RKO (cell line): ENCODE measurements around the gene F12.
"Not testable (repeated sequence)": the region's sequence is repeated elsewhere in the genome, so short reads cannot be mapped to it uniquely, and the experiment has no call there.

Experiments
- DNase-seq: peaks from one replicate; pipeline ENCODE4 v3.0.0-alpha.2; 2016; ENCODE audit warnings: low spot score

F12 gene

DNA sequence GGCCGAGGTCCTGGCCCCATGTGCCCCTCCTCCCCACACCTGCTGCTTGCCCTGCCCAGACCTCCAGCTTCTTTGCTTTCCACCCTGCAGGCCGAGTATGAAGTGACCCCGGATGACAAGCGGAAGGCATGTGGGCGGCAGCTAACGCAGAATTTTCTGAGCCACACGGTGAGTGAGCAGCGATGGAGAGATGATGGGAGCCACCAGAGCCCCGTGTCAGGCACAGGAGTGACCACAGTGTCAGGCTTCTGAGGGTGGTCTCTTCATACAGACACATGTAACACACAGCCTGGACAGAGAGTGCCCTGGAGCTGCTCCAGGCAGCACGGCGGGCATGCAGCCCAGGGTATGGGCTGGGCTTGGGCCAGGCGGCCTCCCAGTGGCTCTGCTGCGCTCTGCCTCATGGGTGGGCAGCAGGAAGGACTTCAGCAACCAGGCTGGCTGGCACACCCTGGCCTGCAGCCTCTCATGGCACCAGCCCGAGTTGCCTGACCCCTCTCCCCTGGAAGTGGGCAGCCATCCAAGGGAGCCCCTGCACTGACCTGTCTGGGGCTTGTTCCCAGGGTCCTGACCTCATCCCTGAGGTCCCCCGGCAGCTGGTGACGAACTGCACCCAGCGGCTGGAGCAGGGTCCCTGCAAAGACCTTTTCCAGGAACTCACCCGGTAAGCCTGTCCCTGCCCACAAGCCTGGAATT, 22.9 kb upstream of the F12 start:
- no peak for DNase-seq

DNA sequence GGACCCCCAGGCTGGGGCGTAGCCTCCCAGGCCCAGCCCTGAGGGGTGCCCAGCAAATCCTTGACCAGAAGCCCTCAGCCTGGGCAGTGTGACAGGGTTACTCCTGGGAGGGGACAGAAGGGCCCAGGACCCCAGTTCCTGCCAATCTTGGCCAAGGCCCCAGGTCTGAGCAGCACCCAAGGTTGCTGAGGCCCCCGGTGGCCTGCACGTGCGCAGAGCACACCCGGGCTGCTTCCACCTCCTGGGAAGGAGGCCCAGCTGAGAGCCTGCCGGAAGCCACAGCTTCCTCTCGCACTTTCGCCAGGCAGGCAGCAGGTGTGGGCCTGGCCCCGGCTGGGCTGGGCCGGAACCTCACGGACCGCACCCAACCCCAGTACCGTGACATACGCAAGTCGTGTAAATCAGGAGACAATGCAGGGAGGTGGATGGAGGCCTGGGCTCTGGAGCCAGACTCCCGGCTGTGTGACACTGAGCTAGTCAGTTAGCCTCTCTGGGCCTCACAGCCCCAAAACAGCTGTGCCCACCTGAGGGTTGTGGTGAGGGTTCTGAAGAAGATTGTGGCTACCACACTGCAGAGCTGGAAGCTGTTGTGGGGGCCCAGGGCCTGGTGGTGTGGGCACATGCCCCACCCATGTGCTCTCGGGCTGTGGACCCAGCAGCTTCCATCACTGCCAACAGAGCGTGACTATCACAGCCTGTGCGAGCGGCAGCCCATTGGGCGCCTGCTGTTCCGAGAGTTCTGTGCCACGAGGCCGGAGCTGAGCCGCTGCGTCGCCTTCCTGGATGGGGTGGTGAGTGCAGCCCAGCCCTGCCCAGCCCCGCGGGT, 22.2 kb upstream of the F12 start:
- no peak for DNase-seq

DNA sequence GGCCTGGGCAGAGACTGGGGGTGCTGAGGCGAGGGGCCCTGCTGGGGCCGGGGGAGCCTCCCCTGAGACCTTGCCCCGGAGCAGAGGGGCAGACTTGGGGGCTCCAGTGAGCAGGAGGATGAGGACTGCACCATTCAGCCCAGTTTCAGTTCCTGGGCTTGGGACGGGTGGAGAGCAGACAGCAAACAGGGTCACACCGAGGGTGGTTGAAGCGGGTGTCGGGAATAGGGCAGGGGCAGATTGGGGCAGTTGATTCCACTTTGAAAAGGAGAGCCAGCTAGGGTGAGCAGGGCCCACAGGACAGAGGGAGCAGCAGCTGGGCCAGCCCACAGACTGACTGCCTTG, 21.6 kb upstream of the F12 start:
- no peak for DNase-seq

DNA sequence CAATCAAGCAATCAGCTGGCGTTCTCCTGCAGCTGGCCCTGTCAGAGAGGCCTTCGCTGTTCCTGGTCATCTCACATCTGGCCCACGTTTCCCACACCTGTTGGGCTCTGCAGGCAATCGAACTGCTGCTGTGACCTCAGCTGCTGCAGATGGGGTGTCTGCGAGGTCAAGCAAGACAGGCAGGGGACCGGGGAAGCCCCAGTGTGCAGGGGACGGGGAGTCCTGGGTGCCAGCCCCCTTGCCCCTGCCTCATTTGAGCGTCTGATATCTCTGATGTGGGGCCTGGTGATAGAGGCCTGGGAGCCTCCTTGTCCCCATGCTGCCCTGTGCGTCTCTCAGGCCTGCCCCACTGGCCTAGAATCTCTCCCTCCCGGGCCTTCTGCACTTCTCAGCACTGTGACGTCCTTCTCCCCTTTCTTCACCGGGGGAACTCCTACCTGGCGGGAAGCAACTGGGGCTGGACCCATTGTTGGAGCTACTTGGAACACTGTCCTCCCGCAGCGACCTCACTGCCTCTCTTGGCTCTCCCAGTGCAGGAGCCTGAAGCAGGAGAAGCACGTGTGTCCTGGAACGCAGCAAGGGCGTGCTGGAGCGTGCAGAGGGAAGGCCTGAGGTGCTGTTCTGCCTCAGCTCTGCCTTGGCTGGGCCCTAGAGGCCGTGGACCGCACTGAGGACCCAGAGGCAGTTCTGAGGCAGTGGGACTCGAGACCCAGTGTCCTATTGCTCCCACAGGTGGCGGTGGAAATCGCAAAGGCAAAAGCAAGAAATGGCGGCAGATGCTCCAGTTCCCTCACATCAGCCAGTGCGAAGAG, 21.0 kb upstream of the F12 start:
- no peak for DNase-seq

DNA sequence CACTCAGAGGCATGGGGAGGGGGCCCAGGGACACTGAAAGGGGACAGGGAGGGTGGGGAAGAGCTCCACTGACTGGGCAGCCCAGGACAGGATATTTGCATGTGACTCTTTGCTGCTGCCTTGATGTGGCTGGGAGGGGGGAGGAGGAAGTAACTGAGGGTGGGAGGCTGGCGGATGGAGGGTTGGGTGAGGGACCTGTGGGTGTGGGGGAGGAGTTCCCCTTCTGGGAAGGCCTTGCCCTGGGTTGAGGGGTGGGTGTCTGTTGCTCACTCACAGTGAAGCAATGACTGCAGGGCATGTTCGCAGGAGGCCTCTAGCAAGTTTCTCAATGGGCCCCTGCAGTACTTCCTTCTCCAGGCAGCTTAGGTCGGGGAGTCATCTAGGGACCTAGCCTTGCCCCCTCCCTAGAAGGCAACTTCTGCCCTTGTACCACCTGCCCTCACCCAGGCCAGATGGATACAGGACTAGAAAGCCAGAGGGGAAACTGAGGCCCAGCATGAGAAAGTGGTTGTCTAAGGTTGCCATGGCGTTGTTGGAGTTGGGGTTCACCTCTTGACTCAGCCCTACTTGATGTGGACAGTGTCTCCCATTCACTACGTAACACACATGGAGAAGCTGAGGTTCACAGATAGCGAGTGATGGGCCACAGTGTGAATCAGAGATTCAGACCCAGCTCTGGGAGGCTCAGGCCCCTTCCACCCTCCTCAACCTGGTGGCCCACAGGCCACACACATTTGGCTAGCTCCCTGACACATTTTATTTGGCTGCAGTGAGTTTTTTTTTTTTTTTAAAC, 20.1 kb upstream of the F12 start:
- DNase-seq, result no peak

DNA sequence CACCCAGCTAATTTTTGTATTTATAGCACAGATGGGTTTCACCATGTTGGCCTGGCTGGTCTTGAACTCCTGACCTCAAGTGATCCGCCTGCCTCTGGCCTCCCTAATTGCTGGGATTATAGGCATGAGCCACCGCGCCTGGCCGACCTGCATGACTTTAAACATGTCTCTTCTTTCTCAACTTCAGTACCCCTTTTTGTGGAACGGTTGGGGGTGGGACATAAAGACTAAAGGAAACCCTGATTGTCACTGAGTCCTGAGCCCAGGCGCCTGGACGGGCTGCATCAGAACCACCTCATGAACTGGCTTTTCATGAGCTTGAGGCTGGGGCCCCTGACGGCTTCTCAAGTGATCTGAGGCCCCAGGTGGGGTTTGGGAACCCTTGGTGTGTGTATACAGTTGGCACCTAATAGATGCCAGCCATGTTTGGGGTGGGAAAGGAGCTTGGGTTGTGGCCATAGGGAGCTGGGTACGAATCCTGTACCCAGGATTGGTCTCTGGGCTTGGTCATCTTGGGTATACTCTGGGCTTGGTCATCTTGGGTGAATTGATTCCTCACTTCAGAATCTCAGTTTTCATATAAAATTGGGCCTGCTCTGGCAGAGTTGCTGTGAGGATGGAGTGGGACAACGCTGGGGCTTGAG, 19.3 kb upstream of the F12 start:
- no peak for DNase-seq

DNA sequence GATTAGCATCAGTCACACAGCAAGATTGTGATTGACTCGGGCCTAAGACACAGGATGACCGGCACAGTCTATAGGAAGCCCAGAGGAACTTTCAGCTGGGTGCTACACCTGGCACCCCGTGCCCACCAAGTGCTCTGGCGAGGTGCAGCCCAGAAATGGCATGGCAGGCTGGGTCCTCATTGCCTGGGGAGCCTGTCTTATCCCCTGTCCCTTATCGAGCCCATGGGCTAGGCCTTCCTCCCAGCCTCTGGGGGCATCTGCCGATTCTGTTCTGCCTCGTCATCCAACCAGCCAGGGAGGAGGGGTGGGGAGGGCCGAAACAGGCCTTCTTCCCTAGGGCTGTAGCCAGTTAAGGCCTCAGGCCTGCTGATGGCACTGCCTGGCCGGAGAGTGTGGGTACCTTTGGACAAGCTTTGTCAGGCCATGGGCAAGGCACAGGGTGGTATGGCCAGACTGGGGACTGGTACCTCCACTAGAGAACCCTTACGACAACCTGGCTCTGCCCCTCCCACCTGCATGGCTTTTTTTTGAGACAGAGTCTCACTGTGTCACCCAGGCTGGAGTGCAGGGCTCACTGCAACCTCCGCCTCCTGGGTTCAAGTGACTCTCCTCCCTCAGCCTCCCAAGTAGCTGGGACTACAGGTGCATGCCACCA, 18.7 kb upstream of the F12 start:
- DNase-seq, result no peak

DNA sequence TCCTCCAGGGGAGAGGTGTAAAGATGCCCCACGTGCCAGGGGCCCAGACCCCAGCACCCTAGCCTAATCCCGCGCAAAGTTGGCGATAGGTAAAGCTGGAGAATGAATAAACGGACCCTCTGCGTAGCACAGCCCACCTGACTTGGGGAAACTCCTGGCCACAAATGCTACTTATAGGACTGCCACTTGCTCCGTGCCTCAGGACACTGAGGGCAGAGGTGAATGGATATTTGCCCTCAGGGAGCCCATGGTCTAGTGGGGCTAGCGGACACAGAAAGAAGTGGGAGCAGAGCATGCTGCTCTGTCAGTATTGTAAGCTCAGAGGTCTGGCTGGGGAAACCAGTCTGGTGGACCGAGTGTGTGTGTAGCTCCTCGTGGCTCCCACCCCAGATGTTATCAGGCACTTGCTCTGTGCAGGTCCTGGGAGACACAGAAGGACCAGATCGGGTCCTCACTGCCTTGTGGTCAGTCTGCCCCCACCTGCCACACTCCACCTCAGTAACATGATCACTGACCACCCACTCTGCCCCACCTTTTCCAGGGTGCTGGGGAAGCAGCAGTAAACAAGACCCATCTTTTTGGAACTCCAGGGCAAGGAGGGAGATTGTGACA, 18.0 kb upstream of the F12 start:
- peak; percentile 50 for DNase-seq

DNA sequence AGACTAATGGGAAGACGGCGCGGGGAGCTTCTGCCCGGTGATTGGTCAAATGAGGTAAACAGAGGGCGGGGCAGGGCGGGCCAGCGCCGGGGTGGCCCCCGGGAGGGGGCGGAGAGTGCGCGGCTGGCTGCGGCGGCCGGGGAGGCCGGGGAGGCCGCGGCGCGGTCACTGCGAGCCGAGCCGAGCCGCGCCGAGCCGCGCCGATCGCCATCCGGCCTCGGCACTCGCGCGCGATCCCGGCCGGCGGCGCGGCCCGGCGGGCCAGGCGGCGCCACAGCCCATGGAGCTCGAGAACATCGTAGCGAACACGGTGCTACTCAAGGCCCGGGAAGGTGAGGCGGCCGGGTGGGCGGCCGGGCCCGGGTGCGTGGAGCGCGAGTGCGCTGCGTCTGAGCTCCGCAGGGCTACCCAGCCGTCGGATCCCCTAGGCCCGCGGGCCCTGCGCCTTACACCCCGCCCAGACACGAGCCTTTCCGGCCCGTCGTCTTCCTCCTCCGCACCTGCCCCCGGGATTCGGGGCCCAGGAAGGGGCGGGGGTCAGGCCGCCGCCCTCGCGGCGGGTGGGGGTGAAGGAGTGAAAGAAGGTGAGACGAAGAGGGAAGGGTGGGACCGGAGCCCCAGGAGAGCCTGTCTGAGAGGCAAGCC, 17.3 kb upstream of the F12 start, which contains the start of gene GRK6:
GRK6 (plus strand) TSS at position 111 of the 645 bp plus-strand sequence; CDS start at position 281, 170 bp downstream.
- DNase-seq, result no peak

DNA sequence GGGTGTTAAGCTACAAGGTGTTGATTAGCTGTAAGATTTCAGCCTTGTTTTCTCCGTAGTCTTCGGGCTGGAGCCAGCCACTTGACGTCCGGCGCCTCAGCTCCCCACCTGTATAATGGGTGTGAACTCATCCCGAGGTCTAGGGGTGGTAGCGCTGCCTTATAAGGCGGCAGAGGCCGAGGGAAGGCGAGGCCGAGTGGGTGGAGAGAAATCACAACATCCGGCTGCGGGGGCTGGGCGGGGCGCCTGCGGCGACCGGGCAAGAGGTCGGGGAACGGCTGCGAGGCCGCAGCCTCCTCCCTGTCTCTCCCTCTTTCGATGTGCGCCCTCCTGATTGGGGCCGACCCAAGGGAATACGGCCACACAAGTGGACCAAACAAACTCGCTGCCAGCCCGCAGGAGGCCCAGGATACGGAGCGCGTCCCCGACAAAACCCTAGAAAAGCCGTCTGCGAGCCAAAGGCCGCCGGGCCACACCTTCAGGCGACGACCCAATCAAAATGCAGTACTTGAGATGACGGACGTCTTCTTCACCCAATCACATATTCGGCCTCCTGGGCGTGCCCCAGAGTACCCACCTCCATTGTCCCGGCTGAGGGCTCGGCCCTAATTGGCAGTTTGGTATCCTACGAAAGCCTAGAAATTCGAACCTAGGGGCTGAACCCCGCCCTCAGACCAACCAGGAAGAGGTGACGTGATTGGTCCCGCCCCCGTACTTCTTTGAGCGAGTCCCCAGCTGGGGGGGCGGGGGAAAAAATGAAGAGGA, 16.6 kb upstream of the F12 start:
- DNase-seq, result peak; percentile 100

DNA sequence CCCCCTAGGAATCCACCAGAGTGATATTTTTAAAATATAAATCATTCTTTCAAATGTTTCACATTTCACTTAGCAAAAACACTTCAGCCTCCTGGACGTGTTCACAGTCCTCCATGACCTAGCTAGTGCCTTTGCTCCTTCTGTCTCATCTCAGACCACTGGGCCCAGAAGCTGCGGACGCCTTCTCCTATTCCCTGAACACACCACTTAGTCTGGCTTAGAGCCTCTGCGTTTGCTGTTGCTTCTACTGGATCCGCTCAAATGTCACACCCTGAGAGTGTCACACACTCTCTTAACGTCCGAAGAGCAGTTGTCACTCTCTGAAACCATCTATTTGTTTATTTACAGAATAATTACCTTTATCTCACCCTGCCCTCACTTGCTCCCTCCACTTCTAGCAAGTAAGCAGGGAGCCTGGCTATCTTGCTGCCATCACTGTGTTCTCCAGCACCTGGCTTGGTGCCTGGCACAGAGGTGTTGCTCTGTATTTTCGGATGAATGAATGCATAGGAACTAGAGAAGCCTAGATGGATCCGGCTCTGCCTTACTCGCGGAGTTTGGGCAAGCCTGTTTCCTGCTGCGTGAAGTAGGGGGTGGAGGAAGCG, 15.9 kb upstream of the F12 start:
- DNase-seq, result no peak

DNA sequence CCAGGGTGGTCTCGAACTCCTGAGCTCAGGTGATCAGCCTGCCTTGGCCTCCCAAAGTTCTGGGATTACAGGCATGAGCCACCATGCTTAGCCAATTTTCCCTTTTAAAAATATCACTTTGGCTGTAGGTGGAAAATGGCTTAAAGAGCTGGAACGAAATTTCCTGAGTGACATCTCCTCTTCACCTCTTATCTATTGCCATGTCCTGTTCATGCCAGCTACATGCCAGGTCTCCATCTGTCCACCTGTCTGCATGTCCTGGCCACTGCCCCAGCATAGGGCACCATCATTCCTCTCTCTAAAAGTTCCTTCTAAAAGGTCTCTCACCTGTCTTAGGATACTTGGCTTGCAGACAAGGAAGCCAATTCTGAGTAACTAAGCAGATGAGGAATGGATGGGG, 14.3 kb upstream of the F12 start:
- DNase-seq, result no peak

DNA sequence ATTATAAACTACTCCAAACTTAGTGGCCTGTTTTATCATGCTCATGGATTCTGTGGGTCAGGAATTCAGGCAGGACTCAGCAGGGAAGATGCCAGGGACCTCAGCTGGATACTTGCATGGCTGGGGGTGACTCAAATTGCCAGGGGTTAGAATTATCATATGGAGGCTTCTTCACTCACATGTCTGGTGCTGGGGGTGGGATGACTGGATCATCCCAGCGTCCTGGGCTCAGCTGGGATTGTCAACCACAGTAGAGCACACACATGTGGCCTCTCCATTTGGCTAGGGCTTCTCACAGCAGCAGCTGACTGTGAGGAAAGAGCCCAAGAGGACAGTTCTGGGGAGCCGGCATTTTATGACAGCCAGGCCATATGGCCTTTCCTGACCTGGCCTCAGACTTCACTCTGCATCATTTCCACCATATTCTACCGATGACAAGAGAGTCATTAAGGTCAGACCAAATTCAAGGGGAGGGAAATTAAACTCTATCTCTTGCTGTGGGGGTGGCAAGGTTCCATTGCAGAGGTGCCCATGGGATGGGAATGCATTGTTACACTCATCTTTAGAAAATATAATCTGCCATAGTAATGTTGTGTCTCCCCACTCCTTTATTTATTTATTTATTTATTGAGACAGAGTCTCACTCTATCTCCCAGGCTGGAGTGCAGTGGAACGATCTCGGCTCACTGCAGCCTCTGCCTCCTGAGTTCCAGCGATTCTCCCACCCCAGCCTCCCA, 11.9 kb upstream of the F12 start:
- DNase-seq, result no peak

DNA sequence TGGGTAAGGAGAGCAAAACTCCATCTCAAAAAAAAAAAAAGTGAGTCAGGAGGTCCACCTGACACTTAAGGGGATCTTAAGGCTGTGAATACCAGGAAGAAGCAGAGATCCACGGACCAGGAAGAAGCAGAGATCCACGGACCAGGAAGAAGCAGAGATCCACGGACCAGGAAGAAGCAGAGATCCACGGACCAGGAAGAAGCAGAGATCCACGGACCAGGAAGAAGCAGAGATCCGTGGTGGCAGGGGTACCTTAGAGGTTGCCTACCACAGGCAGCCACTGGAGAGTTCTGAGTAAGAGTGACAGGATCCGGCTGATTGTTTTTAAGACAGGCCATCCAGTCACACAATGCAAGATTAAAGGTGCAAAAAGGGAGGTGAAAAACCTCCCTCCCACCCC, 11.1 kb upstream of the F12 start:
- not testable (repeated sequence) for DNase-seq

DNA sequence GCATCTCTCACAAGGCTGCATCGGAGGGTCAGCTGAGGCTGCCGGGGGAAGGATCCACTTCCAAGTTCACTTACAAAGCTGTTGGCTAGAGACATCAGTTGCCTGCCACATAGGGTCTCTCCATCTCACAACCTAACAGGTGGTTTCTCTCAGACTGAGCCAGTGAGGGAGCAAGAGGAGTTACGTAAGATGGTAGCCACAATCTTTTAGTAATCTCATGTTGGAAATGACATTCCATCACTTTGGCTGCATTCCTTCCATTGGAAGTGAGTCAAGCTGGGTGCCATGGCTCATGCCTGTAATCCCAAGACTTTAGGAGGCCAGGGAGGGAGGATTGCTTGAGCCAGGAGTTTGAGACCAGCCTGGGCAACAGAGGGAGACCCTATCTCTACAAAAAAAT, 9.7 kb upstream of the F12 start:
- DNase-seq, result no peak

DNA sequence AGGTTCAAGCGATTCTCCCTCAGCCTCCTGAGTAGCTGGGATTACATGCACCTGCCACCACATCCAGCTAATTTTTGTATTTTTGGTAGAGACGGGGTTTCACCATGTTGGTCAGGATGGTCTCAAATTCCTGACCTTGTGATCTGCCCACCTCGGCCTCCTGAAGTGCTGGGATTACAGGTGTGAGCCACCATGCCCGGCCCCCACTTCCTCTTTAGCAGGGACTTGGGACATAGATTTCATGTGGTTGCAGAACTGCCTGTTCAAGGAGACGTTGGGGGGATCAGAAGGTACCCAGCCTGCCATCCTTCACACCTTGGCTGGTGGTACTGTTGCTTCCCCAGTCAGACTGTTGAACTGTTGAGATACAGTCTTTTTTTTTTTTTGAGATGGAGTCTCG, 7.7 kb upstream of the F12 start:
- not testable (repeated sequence) for DNase-seq

DNA sequence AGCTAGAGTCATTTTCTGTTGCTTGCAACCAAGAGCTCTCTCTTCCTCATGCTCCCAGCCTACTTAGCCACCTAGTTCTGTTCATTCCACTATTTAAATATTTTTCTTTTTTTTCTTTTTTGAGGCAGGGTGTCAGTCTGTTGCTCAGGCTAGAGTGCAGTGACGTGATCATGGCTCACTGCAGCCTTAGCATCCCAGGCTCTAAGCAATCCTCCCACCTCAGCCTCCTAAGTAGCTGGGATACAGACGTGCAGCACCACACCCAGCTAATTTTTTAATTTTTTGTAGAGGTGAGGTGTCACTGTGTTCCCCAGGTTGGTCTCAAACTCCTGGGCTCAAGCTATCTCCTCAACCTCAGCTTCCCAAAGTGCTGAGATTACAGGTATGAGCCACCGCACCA, 5.1 kb upstream of the F12 start:
- DNase-seq, result no peak

DNA sequence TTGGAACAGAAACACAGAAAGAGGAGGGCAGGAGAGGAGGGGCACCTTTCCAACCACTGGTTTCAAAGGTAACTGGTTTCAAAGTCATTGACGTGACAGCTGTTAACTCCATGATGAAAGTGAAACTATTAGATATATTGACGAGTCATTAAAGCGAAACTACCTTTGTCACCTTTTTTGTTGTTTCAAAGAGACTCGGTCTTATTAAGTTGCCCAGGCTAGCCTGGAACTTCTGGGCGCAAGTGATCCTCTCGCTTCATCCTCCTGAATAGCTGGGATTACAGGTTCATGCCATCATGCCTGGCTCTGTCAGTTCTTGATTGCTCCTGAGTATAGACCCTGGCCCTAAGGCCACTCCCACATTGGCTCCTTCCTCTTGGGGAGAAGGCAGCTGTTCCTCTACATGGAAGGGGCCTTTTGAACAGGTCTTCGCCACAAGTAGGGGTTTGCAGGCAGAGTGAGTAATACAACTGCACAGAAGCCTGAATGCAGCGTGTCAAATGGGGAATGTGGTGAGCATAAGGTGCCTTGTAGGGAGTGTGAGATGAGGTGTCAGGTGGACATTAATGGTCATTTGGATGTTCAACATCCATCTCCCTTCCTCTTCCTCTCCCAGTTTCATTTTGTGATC, 3.4 kb upstream of the F12 start:
- no peak for DNase-seq
